H1 (cell line): ENCODE data around the gene ADAM12. TPM values are rescaled to one million over a fixed set of nuclear protein-coding genes. Genes with fewer than 3 reads are reported as not detected.

Experiments
- CTCF ChIA-PET: fragments of 300-600 bp; sonication (Branson Sonifier 250); formaldehyde crosslinking; loops from one replicate; lab custom pipeline; 2021; ENCODE audit not compliant: partially characterized antibody; lab: Charles Lee
- POLR2A ChIA-PET: fragments of 300-600 bp; sonication (Branson Sonifier 250); formaldehyde crosslinking; loops from one replicate; lab custom pipeline; 2021; ENCODE audit warnings: inconsistent platforms; ENCODE audit not compliant: partially characterized antibody; lab: Charles Lee
- DNase-seq, 2 experiments: peaks; one replicate each; pipeline versions ENCODE4 v3.0.0 to v3.0.0-alpha.2; 2010 to 2022; ENCODE audit warnings: low spot score in 2 of 2, low read depth in 1 of 2, mixed read lengths in 1 of 2
- FAIRE-seq: peaks from 2 replicates; lab custom pipeline; 2011; peaks lifted over from hg19 to GRCh38; lab: Jason Lieb, UNC
- H2AFZ ChIP-seq: 2 replicates; pipeline ENCODE4 v1.8.1; 2012; ENCODE audit warnings: low read length, inconsistent platforms
- H2AK5ac ChIP-seq: 2 replicates; pipeline ENCODE4 v1.6.1; 2013; ENCODE audit warnings: low read depth, low read length
- H2BK120ac ChIP-seq: replicated peaks from 2 replicates; pipeline ENCODE3; 2013; ENCODE audit warnings: low read depth, low read length, inconsistent platforms
- H2BK12ac ChIP-seq: 2 replicates; pipeline ENCODE4 v1.6.1; 2013; ENCODE audit warnings: low read depth, low read length
- H2BK15ac ChIP-seq: 2 replicates; pipeline ENCODE4 v1.6.1; 2013; ENCODE audit warnings: low read length
- H2BK20ac ChIP-seq: 2 replicates; pipeline ENCODE4 v1.6.1; 2013; ENCODE audit warnings: low read length
- H2BK5ac ChIP-seq: 2 replicates; pipeline ENCODE4 v1.6.1; 2013; ENCODE audit warnings: low read depth, low read length
- H3K14ac ChIP-seq: 2 replicates; pipeline ENCODE4 v1.6.1; 2013; ENCODE audit warnings: inconsistent platforms; ENCODE audit not compliant: insufficient read length
- H3K18ac ChIP-seq: 2 replicates; pipeline ENCODE4 v1.6.1; 2013; ENCODE audit warnings: low read length; ENCODE audit errors: extremely low read depth
- H3K23ac ChIP-seq: 2 replicates; pipeline ENCODE4 v1.6.1; 2013; ENCODE audit warnings: inconsistent platforms; ENCODE audit not compliant: insufficient read length
- H3K23me2 ChIP-seq: 2 replicates; pipeline ENCODE4 v1.6.1; 2013; ENCODE audit warnings: low read depth, low read length
- H3K27ac ChIP-seq: 2 replicates; pipeline ENCODE4 v1.6.1; 2011; ENCODE audit warnings: low read depth, low read length, inconsistent platforms
- H3K27me3 ChIP-seq, 4 experiments: replicated peaks in 1 of 4; 1 replicate in 1 of 4; 2 replicates in 3 of 4; pipeline versions ENCODE4 v1.6.1 to v1.8.1; 2011 to 2013; ENCODE audit warnings: low read length in 3 of 4, mild to moderate bottlenecking in 3 of 4, inconsistent platforms in 2 of 4, mixed read lengths in 2 of 4, moderate library complexity in 1 of 4; ENCODE audit not compliant: control insufficient read depth in 3 of 4, insufficient read depth in 3 of 4; ENCODE audit errors: extremely low read depth in 1 of 4
- H3K36me3 ChIP-seq, 4 experiments: 2 replicates each; pipeline versions ENCODE4 v1.6.1 to v1.8.1; 2011 to 2013; ENCODE audit warnings: mild to moderate bottlenecking in 4 of 4, low read length in 3 of 4, moderate library complexity in 2 of 4, control low read depth in 1 of 4, inconsistent platforms in 1 of 4; ENCODE audit not compliant: insufficient read depth in 4 of 4, control insufficient read depth in 2 of 4
- H3K4ac ChIP-seq: replicated peaks from 2 replicates; pipeline ENCODE3; 2013; ENCODE audit warnings: low read length, low read depth, mixed read lengths, inconsistent platforms; ENCODE audit not compliant: insufficient read length
- H3K4me1 ChIP-seq, 4 experiments: replicated peaks in 1 of 4; 1 replicate in 1 of 4; 2 replicates in 3 of 4; pipeline versions ENCODE4 v1.6.1 to v1.8.1; 2011 to 2013; ENCODE audit warnings: low read length in 3 of 4, inconsistent platforms in 2 of 4, mixed read lengths in 1 of 4; ENCODE audit not compliant: insufficient read depth in 4 of 4, control insufficient read depth in 3 of 4
- H3K4me2 ChIP-seq, 2 experiments: 2 replicates each; pipeline versions ENCODE4 v1.6.1 to v1.8.1; 2011 to 2013; ENCODE audit warnings: low read depth in 2 of 2, low read length in 2 of 2, control low read depth in 1 of 2, inconsistent platforms in 1 of 2, mild to moderate bottlenecking in 1 of 2; ENCODE audit not compliant: insufficient read depth in 1 of 2
- H3K4me3 ChIP-seq, 4 experiments: fragments of 200-600, 300-600 bp in 1 of 4; sonication (generic), shearing (Covaris generic), sonication (Bioruptor Twin) in 1 of 4; 2 replicates each; pipeline versions ENCODE4 v1.5.1 to v1.8.1; 2011 to 2016; ENCODE audit warnings: low read length in 4 of 4, low read depth in 3 of 4, control low read depth in 2 of 4, inconsistent platforms in 2 of 4, mild to moderate bottlenecking in 2 of 4, mixed read lengths in 1 of 4, moderate library complexity in 1 of 4; ENCODE audit not compliant: insufficient read depth in 2 of 4; ENCODE audit errors: extremely low read depth in 1 of 4
- H3K56ac ChIP-seq: replicated peaks from 2 replicates; pipeline ENCODE3; 2013; ENCODE audit warnings: low read depth, mild to moderate bottlenecking, mixed read lengths, low read length, inconsistent platforms; ENCODE audit not compliant: insufficient read length
- H3K79me1 ChIP-seq: 2 replicates; pipeline ENCODE4 v1.6.1; 2013; ENCODE audit warnings: low read depth, low read length, control low read depth
- H3K79me2 ChIP-seq, 2 experiments: 2 replicates each; pipeline versions ENCODE4 v1.6.1 to v1.8.1; 2012 to 2013; ENCODE audit warnings: low read length in 2 of 2, mild to moderate bottlenecking in 2 of 2, inconsistent platforms in 1 of 2; ENCODE audit not compliant: insufficient read depth in 2 of 2, control insufficient read depth in 1 of 2
- H3K9ac ChIP-seq, 4 experiments: replicated peaks in 1 of 4; 1 replicate in 1 of 4; 2 replicates in 3 of 4; pipeline versions ENCODE4 v1.6.1 to v1.8.1; 2011 to 2013; ENCODE audit warnings: low read depth in 3 of 4, low read length in 3 of 4, control low read depth in 2 of 4, mild to moderate bottlenecking in 2 of 4, moderate library complexity in 2 of 4, inconsistent platforms in 1 of 4; ENCODE audit errors: extremely low read depth in 1 of 4
- H3K9me3 ChIP-seq, 2 experiments: 2 replicates each; pipeline versions ENCODE4 v1.6.1 to v1.8.1; 2012 to 2013; ENCODE audit warnings: mild to moderate bottlenecking in 2 of 2, moderate library complexity in 2 of 2, control low read depth in 1 of 2, inconsistent platforms in 1 of 2, low read depth in 1 of 2, low read length in 1 of 2, mixed read lengths in 1 of 2; ENCODE audit not compliant: insufficient read depth in 2 of 2
- H4K20me1 ChIP-seq, 2 experiments: replicated peaks in 1 of 2; 2 replicates each; pipeline versions ENCODE3 to v1.8.1; 2011 to 2013; ENCODE audit warnings: inconsistent platforms in 2 of 2, low read length in 2 of 2, mild to moderate bottlenecking in 1 of 2; ENCODE audit not compliant: insufficient read depth in 2 of 2, control insufficient read depth in 1 of 2
- H4K5ac ChIP-seq: 2 replicates; pipeline ENCODE4 v1.6.1; 2013; ENCODE audit warnings: low read length, low read depth, mixed read lengths, inconsistent platforms; ENCODE audit not compliant: insufficient read length
- H4K8ac ChIP-seq: 2 replicates; pipeline ENCODE4 v1.8.0; 2013; ENCODE audit warnings: mild to moderate bottlenecking, moderate library complexity, low read length, inconsistent platforms; ENCODE audit not compliant: insufficient read depth; ENCODE audit errors: extremely low read depth
- H4K91ac ChIP-seq: replicated peaks from 2 replicates; pipeline ENCODE3; 2013; ENCODE audit warnings: low read length, mixed read lengths, inconsistent platforms; ENCODE audit not compliant: insufficient read length
- BACH1 ChIP-seq: IDR thresholded peaks from 2 replicates; pipeline ENCODE4 v1.6.1; 2012; ENCODE audit warnings: low read length, improper control_type of control experiment
- BCL11A ChIP-seq, 2 experiments: IDR thresholded peaks; one replicate each; pipeline ENCODE4 v1.6.1; 2011; ENCODE audit warnings: low read depth in 2 of 2, low read length in 2 of 2, mild to moderate bottlenecking in 2 of 2
- BRCA1 ChIP-seq: IDR thresholded peaks from 2 replicates; pipeline ENCODE4 v1.6.1; 2012; ENCODE audit warnings: low read depth, low read length, improper control_type of control experiment
- EZH2 ChIP-seq: fragments of 200-600 bp; sonication (generic); IDR thresholded peaks from 2 replicates; pipeline ENCODE4 v1.7.1; 2012; ENCODE audit warnings: low read depth, mild to moderate bottlenecking, moderate library complexity, low read length, inconsistent platforms; ENCODE audit not compliant: severe bottlenecking
- FOSL1 ChIP-seq: IDR thresholded peaks from 2 replicates; pipeline ENCODE4 v1.6.1; 2011; ENCODE audit warnings: mild to moderate bottlenecking, low read depth, low read length, moderate library complexity; ENCODE audit not compliant: insufficient read depth
- KDM1A ChIP-seq: fragments of 200-600, 300-600 bp; sonication (generic); IDR thresholded peaks from 2 replicates; pipeline ENCODE4 v1.7.1; 2016; ENCODE audit warnings: mild to moderate bottlenecking, low read length, borderline replicate concordance
- RFX5 ChIP-seq: IDR thresholded peaks from 2 replicates; pipeline ENCODE4 v1.6.1; 2011; ENCODE audit warnings: low read depth, low read length, improper control_type of control experiment, borderline replicate concordance
- SAP30 ChIP-seq: fragments of 300-600 bp; sonication (generic); IDR thresholded peaks from 2 replicates; pipeline ENCODE4 v1.7.1; 2012; ENCODE audit warnings: low read length, moderate library complexity, mild to moderate bottlenecking, inconsistent platforms; ENCODE audit not compliant: insufficient read depth, insufficient replicate concordance
- SIRT6 ChIP-seq: IDR thresholded peaks from one replicate; pipeline ENCODE4 v1.7.1; 2012; ENCODE audit warnings: low read length, inconsistent platforms
- TCF12 ChIP-seq: IDR thresholded peaks from 2 replicates; pipeline ENCODE4 v1.6.1; 2011; ENCODE audit warnings: low read depth, mild to moderate bottlenecking, low read length
- WGBS, 2 experiments: shearing (Covaris generic) in 1 of 2; methylation state at CpG; one replicate each; pipeline versions ENCODE4 v1.1.6 to v1.1.7; 2013 to 2015; ENCODE audit warnings: low lambda C conversion rate in 2 of 2, mixed read lengths in 2 of 2, inconsistent platforms in 1 of 2, low coverage in 1 of 2, missing lambda C conversion rate in 1 of 2; ENCODE audit not compliant: insufficient replicate concordance in 2 of 2, insufficient coverage in 1 of 2, insufficient read length in 1 of 2; ENCODE audit errors: extremely low coverage in 1 of 2, missing lambda C conversion rate in 1 of 2; 5-methylcytosine and 5-hydroxymethylcytosine counted together
- polyA plus RNA-seq, 7 experiments: library from polyadenylated mRNA; depleted of rRNA in 3 of 7; stranded (reverse) in 5 of 7; unstranded in 2 of 7; fragments of >200 nt in 5 of 7; fragments of 200-250 nt in 2 of 7; gene quantifications; 1 replicate in 5 of 7; 2 replicates in 1 of 7; 4 replicates in 1 of 7; pipeline versions ENCODE4 v1.2.1 to v1.2.3, GENCODE V29; 2011 to 2013; ENCODE audit warnings: missing spikeins in 2 of 7, mixed read lengths in 2 of 7
- total RNA-seq: library from RNA; stranded (reverse); fragmentation: NEBNext Ultra II Directional; extraction: Animal tissue kit (Norgen Biotek cat#: 25700); gene quantifications from 2 replicates; pipeline ENCODE4 v1.2.1, GENCODE V29; 2021

ADAM12 gene
- total and polyA plus RNA-seq, 2 of the 8 experiments (the other 6 are each of a cell fraction or from before 2014, with no cell fraction given): 0.07 to 0.17 TPM

DNA sequence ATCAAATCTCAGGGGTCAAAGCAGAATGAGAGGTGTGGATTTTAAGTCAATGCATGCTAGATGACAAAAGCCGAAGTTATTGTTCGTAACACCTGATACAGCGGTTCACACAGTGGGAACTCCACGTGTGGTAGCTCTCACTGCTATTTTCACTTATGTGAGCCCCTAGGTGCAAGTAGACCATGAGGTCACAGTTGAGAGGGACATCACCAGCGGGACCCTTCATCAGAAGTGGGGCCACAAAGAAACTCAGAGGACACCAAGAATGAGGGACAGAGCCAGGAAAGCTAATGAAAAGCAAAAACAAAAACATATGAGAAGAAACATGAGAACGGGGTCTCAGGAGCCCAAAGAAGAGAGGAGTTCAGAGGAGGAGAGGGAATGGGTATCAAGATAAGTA lies 63.5 kb downstream of the ADAM12 start:
- ChIA-PET CTCF (interaction anchor here (0.6 to 1.1 kb wide), 3 partner anchors 9 to 852 kb away, joined by 3 to 5 read pairs (median 3); no protein-coding TSS in a partner anchor), POLR2A (no interaction called here)
- Histone ChIP-seq H3K18ac (no peak overlapping the region), H4K8ac (no peak overlapping the region), H2BK15ac (0 out of 2 replicates have a peak overlapping the region, but pooled peaks have one; percentile 18), H3K23me2 (no peaks in the 10 kb centered on the region), H3K4me3 (no peak overlapping the region), H3K56ac (no peak overlapping the region), H2BK5ac (no peak overlapping the region), H3K14ac (no peak overlapping the region), H3K27me3 (no peaks in the 10 kb centered on the region), H4K91ac (no peak overlapping the region), H3K27ac (no peak overlapping the region), H2AK5ac (no peak overlapping the region), H3K4ac (no peak overlapping the region), H3K9ac (no peak overlapping the region), H4K20me1 (no peaks in the 10 kb centered on the region), H3K79me1 (no peaks in the 10 kb centered on the region), H2BK120ac (no peak overlapping the region), H3K36me3 (no peaks in the 10 kb centered on the region), H3K4me1 (no peaks in the 10 kb centered on the region; a peak in 1 of 7 replicates), H3K4me2 (no peak overlapping the region), H3K79me2 (no peaks in the 10 kb centered on the region), H2AFZ (no peak overlapping the region), H2BK20ac (no peak overlapping the region), H4K5ac (no peak overlapping the region), H3K9me3 (no peaks in the 10 kb centered on the region), H3K23ac (no peak overlapping the region), H2BK12ac (no peak overlapping the region)
- no peak for DNase-seq
- 91% methylated on average over 6 of the region's 6 CpGs; no CpG with 5 or more reads in 1 of the 2 experiments for WGBS, 2 experiments
- TF ChIP-seq FOSL1 (no peak), BCL11A (IDR thresholded peaks at IDR 0.05; ENCODE audit: low read depth in 2 of 2, low read length in 2 of 2) (no peak), EZH2 (no peak), KDM1A (no peak), BRCA1 (no peak), SAP30 (no peak), TCF12 (no peak), BACH1 (no peak), SIRT6 (no peak), RFX5 (no peak)
- FAIRE-seq: no peak
